Activated naive CD4-positive, alpha-beta T cell treated with anti-CD3 and anti-CD28 coated beads, Interleukin-2, amount 50 U/mL, for 24 hours (primary cell): ENCODE measurements around the gene FKRP.

Experiments used
- H3K27ac Mint-ChIP-seq: one replicate; pipeline ENCODE4 v1.8.0; 2021; ENCODE audit warnings: mild to moderate bottlenecking, mixed read lengths
- H3K27me3 Mint-ChIP-seq: one replicate; pipeline ENCODE4 v1.8.0; 2021; ENCODE audit warnings: mixed read lengths
- H3K36me3 Mint-ChIP-seq: one replicate; pipeline ENCODE4 v1.8.0; 2021; ENCODE audit warnings: mixed read lengths
- H3K4me1 Mint-ChIP-seq: one replicate; pipeline ENCODE4 v1.8.0; 2021; ENCODE audit warnings: mixed read lengths
- H3K4me3 Mint-ChIP-seq: one replicate; pipeline ENCODE4 v1.8.0; 2021; ENCODE audit warnings: mild to moderate bottlenecking, mixed read lengths
- H3K9me3 Mint-ChIP-seq: one replicate; pipeline ENCODE4 v1.8.0; 2021; ENCODE audit warnings: mixed read lengths

The FKRP gene

DNA sequence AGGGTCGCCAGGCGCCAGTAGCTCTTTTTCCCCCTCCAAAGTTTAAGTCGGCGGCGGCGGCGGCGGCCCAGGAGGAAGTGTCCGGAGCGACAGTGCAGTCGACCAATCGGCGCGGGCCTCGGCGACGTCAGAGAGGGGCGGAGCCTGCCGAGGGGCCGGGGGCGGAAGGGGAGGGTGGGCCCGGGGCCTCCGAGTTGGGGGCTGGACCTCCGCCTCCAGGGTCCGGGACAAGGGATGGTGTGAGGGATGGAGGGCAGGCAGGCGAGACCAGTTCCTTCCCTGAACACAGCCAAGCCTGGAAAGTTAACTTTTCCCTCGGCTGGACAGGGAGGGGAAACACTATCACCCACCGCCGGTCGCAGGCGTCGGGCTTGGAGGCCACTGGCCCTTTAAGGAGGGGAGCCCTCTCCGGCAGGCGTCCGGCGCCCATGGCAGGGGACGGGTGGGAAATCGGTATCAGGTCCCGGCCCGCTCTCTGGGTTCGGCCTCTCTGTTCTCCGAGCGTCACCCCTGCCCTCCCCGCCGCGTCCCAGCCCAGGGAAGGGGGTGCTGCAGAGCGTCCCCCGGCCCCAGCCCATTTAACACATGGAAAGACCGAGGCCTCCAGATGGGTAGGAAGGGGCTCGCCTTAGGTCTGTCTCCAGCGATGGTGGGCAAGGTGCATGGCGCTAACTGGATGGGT lies 28.7 kb upstream of the FKRP start, which contains the start of gene PRKD2:
Gene PRKD2, minus strand, starts transcription at position 81 of the 682 bp plus-strand sequence. CDS start 744 bp downstream, outside the sequence.
- Mint-ChIP-seq H3K27me3 (no peaks in the 10 kb centered on the region), H3K9me3 (no peaks in the 10 kb centered on the region), H3K27ac (peak within 1 kb of the TSS; percentile 93), H3K4me3 (peak within 1 kb of the TSS; percentile 96), H3K36me3 (peaks cover 2% of the 10 kb centered on the region), H3K4me1 (peaks cover 52% of the 10 kb centered on the region)

DNA sequence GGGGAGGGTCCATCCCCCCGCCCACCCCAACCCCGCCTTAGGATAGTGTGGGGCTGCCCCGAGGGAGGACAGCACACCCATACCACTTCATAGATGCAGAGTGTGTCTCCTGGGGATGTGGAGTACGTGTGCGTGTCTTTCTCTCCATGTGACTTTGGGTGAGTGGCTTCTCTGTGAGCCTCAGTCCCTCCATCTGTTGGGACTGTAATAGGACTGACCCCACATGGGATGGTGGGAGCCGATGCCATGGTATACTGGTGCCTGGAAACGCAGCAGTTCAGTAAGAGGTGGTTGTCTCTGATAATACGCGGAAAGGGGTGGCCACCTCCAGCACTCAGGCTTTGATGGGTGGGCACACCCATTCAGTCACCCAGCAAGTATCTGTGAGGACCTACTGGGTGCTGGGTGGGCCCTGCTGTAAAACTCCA lies 28.1 kb upstream of the FKRP start:
- peak overlapping the region; percentile 90 for H3K27ac Mint-ChIP-seq
- peak overlapping the region; percentile 96 for H3K4me3 Mint-ChIP-seq
- H3K4me1 Mint-ChIP-seq: peaks cover 47% of the 10 kb centered on the region
- no peaks in the 10 kb centered on the region for H3K9me3 Mint-ChIP-seq
- peaks cover 2% of the 10 kb centered on the region for H3K36me3 Mint-ChIP-seq
- no peaks in the 10 kb centered on the region for H3K27me3 Mint-ChIP-seq

DNA sequence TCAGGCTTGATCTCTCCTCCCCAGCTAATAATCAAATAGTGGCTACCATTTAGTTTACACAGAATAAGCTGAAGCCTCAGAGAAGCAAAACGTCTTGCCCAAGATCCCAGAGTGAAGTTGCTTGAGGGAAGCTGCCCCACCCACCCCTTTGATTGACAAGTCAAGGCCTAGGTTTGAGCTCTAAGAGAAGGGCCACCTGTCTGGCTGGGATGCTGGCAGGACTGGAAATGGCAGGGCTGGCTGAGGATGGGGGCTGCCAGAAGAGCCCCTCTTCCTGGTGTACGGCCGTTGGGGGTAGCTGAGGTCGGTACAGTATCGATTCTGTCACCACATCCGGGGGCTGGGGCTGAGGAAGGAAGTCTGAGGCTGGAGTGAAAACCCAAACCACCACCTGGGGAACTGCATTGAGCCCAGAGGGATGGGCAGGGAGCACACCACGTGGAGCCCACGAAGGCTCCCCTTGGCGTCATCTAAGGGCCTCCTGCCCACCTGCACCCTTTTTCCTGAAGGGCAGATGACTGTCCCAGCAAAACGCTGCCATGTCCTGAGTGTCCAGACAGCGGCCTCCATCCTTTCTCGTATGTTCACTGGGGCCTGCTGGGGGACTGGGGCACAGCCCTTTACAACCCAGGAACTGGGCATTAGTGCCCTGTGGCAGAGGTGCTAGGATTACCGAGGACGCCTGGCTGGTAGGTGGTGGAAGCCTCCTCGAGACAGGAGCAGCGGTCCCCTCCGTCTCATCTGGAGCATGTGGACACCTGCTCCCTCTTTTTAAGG lies 27.5 kb upstream of the FKRP start:
- peak overlapping the region; percentile 96 for H3K4me3 Mint-ChIP-seq
- H3K36me3 Mint-ChIP-seq: peaks cover 2% of the 10 kb centered on the region
- no peaks in the 10 kb centered on the region for H3K9me3 Mint-ChIP-seq
- peak overlapping the region; percentile 90 for H3K27ac Mint-ChIP-seq
- peaks cover 42% of the 10 kb centered on the region for H3K4me1 Mint-ChIP-seq
- H3K27me3 Mint-ChIP-seq: no peaks in the 10 kb centered on the region

DNA sequence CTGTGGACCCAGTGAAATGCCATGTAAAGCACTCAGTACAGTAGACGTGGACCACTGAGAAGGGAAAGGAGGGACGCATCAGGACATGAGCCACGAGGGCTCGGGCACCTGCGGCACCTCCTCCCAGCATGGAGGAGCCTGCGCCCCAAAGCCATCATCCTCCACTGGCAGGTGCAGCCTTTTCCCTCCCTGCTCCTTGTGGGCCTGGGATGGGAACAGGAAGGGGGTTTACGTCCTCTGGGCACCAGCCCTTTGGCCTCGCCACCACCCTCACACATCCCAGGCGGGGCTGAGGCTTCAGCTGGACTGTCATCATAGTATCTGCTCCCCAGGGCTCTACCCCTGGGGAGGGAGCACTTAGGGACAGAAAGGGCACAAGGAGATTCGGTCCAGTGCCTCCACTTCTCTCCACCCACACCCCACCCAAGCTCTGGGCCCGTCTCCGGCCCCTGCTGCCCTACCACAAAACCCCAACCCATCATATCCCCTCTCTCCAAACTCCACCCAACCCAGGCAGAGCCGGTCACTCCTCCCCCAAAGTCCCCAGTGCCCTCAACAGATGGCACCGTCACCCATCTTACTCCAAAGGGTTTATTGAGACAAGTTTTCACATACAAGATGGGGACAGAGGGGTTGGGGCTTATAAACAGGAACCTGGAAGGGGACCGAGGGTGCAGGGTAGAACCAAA lies 26.8 kb upstream of the FKRP start:
- Mint-ChIP-seq H3K4me3 (peak overlapping the region; percentile 23), H3K27ac (peak overlapping the region; percentile 86), H3K36me3 (peaks cover 2% of the 10 kb centered on the region), H3K9me3 (no peaks in the 10 kb centered on the region), H3K4me1 (peaks cover 36% of the 10 kb centered on the region), H3K27me3 (no peaks in the 10 kb centered on the region)

DNA sequence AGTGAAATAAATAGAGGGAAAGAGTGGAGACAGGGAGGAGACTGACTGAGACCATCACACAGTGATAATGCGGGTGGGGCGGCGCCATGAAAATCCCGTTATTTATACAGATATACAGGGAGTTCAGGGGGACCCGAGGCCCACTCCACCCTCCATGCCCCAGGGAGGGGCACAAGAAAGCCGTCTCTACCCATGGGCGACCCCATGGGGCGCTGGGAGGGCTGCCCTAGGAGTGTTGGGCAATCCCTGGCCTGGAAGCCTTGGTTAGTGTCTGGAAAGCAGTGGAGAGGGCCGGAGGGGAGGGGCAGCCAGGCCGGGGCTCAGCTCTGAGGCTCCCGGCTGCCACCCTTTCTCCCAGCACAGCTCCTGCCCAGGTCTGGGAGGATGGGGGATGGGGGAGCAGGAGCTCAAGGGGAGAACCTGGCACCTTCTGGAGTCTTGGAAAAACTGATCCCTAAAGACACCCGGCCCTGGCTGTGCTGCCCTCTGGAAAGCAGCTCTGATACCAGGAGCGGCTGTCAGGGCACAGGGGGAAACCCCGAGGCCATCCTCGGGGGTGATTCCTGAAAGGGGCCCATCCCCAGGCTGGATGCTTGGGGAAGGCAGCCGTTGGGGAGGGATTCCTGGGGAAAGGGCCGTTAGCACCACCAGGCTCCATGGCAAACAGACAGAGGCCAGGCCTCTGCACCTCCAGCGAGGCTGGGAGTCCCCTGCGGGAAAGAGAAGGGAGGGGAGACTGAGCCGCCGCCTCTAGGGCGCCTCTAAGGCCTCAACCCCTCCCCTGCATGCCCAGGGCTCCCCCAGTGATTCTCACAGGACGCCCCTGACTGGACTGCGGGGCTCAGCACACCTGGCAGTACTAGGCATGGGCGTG lies 26.0 kb upstream of the FKRP start:
- Mint-ChIP-seq H3K27ac (peak overlapping the region; percentile 86), H3K4me3 (no peak overlapping the region), H3K4me1 (peaks cover 36% of the 10 kb centered on the region), H3K9me3 (no peaks in the 10 kb centered on the region), H3K27me3 (no peaks in the 10 kb centered on the region), H3K36me3 (peaks cover 3% of the 10 kb centered on the region)

DNA sequence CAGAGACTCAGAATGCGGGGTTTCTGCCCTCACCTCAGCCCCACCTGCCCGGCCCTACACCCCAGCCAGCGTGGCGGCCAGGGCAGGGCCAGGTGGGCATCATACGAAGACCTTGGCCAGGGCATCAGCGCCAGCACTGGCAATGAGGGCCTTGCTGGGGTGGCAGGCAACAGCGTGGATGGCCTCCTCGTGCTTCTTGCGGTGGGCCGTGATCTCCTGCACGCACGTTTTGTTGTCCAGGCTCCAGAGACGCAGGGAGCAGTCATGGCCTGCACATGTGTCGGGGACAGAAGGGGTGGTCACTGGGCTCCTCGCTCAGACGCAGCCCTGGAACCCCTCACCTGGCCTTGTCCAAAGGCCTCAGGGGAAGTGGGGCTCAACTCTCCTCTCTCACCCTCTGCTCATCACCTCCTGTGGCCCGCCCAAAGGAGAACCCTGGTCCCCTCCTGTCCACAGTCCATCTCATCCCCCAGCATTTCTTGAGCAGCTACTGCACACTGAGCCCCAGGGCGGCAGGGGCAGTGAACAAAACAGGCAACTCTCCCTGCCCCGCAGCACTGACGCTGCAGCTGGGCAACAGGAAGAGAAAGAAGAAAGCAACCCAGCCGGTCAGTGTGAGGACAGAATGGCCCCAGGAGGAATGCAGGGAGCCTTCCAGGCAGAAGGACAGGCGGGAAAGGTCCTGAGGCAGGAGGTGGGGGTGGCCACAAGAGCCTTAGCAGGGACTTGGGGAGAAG lies 25.2 kb upstream of the FKRP start:
- no peak overlapping the region for H3K4me3 Mint-ChIP-seq
- peaks cover 30% of the 10 kb centered on the region for H3K4me1 Mint-ChIP-seq
- H3K27me3 Mint-ChIP-seq: no peaks in the 10 kb centered on the region
- H3K36me3 Mint-ChIP-seq: peaks cover 3% of the 10 kb centered on the region
- H3K9me3 Mint-ChIP-seq: no peaks in the 10 kb centered on the region
- H3K27ac Mint-ChIP-seq: peak overlapping the region; percentile 59

DNA sequence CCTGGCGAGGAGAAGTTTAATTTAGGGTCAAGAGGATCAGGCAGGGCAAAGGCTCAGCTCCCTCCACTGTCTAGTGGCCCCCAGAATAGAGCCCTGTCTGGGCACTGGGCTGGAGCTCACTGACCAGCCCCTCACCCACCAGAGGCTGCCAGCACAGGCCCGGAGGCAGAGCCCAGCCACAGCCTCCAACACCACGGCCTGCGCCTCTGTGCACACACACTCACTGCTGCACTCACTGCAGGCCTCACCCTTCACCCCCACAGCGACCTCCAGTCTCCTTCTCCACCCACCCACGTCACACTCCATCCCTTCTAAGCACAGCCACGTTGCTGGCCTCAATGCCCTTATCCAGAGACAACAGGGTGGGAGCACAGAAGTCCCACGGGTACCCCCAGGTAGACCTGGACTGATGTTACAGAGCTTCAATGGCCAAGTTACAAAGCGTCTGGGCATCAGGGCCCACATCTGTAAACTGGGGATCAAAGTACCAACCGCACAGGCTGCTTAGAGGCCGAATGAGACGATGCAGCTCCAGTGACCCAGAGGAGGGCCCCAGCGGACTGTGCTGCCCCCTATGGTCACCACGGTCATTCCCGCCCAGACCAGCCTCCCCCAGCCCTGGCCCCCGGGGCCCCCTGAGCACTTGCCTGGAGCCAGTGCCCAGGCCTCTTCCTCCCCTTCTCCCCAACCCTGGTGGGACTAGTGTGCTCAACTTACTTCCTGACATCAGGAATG lies 24.4 kb upstream of the FKRP start:
- peaks cover 29% of the 10 kb centered on the region for H3K4me1 Mint-ChIP-seq

DNA sequence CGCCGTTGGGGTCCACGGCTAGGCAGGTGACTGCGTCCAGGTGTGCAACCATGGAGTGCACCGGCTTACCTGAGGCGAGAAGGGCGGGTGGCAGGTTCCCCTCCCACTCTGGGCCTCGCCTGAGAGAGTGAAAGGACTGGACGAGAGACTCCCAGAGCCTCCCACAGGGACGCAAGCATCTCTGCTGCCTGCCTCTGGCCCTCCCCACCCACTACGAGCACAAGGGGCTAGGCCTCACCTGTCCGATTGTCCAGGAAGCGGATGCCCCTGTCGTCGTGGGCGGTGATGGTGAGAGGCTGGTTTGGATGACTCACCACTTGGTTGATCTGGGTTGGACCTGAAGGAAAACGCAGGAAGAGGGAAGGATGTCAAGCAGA lies 23.9 kb upstream of the FKRP start:
- Mint-ChIP-seq H3K36me3 (peaks cover 7% of the 10 kb centered on the region), H3K27ac (no peak overlapping the region), H3K4me1 (peaks cover 29% of the 10 kb centered on the region), H3K4me3 (no peak overlapping the region), H3K27me3 (no peaks in the 10 kb centered on the region), H3K9me3 (no peaks in the 10 kb centered on the region)

More for the DNA sequence above, 24.4 kb upstream of the FKRP start:
- Mint-ChIP-seq H3K4me3 (no peak overlapping the region), H3K9me3 (no peaks in the 10 kb centered on the region), H3K27me3 (no peaks in the 10 kb centered on the region), H3K36me3 (peaks cover 7% of the 10 kb centered on the region), H3K27ac (no peak overlapping the region)

DNA sequence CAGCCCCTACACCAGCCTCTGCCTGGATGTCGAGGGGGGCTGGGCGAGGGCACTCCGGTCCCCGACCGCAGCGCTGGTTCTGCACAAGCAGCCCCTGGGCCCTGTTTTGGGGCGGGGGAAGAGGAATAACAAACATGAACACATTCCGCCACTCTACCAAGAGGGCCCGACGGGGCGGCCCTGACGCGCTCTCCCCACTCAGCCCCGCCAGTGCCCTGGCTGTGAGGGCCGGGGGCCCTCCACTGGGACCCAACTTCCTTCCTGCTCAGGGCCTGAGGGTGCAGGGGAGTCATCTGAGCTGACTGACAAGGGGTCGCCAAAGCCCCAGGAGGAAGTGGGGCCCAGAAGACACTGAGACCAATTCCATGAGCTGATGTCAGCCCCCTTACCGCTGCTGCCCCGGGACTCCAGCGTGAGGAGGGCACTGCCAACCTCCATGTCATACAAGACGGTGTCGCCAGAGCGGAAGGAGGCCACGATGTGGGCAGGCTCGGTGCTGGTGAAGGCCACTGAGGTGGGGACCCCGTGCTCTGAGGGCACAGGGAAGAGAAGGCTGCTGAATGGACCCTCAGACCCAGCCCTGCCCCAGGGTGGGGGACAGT lies 23.3 kb upstream of the FKRP start:
- Mint-ChIP-seq H3K36me3 (peaks cover 7% of the 10 kb centered on the region), H3K4me3 (no peak overlapping the region)

DNA sequence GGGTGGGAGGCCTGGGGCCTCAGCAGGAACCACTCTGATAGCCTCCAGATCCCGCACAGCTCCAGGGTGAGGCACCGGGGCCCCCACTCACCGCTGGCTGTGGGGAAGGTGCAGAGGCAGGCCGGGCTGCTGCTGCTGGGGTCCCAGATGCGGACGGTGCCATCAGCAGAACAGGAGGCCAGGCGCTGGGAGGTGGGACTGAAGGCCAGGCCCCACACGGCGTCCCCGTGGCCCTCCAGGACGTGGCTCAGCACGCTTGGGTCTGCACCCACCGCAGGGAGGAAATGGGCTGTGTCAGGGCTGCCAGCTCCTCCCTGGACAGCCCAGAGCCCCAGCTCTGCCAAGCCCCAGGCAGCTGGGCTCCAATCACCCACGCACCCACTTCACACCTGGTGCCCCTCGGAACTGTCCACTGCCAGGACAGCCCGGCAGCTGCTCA lies 22.8 kb upstream of the FKRP start:
- Mint-ChIP-seq H3K4me1 (peaks cover 24% of the 10 kb centered on the region), H3K9me3 (no peaks in the 10 kb centered on the region), H3K27me3 (no peaks in the 10 kb centered on the region), H3K36me3 (peaks cover 7% of the 10 kb centered on the region), H3K27ac (no peak overlapping the region), H3K4me3 (no peak overlapping the region)

More for the DNA sequence above, 23.3 kb upstream of the FKRP start:
- Mint-ChIP-seq H3K27ac (no peak overlapping the region), H3K9me3 (no peaks in the 10 kb centered on the region), H3K27me3 (no peaks in the 10 kb centered on the region), H3K4me1 (peaks cover 29% of the 10 kb centered on the region)

DNA sequence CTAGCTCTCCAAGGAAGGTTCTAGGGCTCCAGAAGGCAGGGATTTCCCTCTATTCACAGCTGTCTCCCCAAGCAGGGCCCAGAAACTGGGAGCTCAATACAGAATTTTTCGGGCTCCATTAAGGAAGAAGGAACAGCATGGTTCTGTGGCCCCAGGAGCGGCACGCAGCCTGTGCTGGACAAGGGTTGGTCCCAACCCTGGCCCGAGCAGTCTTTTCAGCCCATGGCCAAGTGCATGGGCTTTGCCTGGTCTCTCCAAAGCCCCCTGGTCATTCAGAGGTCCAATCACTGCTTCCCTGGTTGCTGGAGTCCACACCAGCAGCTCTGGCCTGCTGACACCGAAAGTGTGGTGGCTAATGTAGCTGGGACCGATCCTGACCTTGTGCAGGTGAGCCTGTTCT lies 22.4 kb upstream of the FKRP start:
- peaks cover 20% of the 10 kb centered on the region for H3K4me1 Mint-ChIP-seq
- no peaks in the 10 kb centered on the region for H3K9me3 Mint-ChIP-seq
- H3K27ac Mint-ChIP-seq: no peak overlapping the region
- H3K27me3 Mint-ChIP-seq: no peaks in the 10 kb centered on the region
- peaks cover 7% of the 10 kb centered on the region for H3K36me3 Mint-ChIP-seq
- H3K4me3 Mint-ChIP-seq: no peak overlapping the region

DNA sequence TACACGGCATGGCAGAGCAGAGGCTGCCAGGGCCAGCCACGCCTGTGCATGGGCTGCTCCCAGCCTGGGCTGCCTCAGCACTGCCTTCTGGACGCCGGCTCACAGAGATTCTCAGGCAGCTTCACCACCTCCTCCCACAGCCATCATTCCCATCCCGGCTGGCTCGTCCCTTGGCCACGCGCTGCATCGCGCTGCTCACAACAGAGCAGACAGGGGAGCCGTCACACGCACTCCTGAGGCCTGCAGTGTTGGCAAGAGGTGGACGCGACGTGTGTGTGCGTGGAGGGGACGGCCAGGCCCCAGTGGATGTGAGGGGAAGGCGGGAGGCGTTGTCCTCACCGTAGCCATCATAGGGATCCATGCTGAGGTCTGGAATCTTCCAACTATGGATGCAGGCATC lies 21.4 kb upstream of the FKRP start:
- Mint-ChIP-seq H3K9me3 (no peaks in the 10 kb centered on the region), H3K4me1 (peaks cover 20% of the 10 kb centered on the region), H3K27me3 (no peaks in the 10 kb centered on the region), H3K27ac (no peak overlapping the region), H3K4me3 (no peak overlapping the region), H3K36me3 (peaks cover 11% of the 10 kb centered on the region)

DNA sequence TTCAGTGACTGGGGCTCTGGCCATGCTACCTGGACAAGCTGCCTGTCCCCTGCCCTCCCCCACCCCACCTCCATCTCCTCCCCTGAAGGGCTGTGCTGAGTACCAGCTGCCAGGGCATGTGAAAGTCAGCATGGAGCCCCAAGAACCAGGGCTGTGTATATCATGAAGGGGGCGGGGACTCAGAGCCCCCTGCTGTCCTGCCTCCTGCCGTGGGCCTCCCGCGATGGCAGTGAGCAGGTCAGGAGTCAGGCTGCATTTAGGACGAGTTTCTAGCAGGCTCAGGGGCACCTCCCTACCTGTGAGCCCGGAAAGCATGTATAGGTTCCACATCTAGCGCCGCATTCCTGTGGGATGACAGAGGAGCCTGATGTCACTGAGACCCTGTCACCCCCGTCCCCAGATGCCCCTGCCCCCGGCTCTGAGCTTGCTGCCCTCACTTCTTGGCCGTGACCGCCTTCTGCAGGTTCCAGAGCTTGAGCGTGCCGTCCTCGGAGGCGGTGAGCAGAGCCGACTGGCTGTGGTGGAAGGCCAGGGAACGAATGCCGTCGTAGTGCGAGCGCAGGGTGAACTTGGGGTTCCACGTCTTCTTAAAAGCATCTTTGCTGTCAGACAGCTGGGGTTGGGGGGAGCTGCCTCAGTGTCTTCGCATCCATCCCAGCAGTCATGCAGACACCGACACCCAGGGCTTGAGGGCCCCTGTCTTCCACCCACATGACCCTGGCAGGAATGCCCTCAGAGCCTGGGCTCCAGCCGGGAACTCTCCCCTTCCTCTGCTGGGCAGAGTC lies 20.6 kb upstream of the FKRP start:
- peaks cover 20% of the 10 kb centered on the region for H3K4me1 Mint-ChIP-seq
- peaks cover 11% of the 10 kb centered on the region for H3K36me3 Mint-ChIP-seq
- no peak overlapping the region for H3K27ac Mint-ChIP-seq
- no peaks in the 10 kb centered on the region for H3K27me3 Mint-ChIP-seq
- H3K4me3 Mint-ChIP-seq: no peak overlapping the region
- no peaks in the 10 kb centered on the region for H3K9me3 Mint-ChIP-seq
